Measurements from ENCODE around the gene GRM7.

Gene GRM7

DNA sequence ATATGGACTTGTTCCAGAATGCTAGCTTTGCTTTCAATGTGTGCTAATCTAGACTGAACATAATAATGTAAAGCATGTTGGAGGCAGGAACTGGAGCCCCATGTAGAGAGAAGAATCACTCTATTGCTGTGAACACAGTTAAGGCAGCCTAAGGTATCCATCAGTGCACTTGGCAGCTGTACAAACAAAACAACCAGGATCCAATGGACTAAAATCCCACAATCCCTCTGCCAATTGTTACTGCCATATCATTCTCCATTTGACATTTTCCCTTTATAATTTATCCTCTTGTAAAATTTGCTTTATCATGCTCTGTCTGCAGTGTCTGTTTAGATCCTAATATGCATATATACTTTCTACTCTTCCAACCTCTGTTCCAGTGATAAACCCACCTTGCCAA, 883.9 kb downstream of the GRM7 start:
- DNase-seq: no peak

- no peak for DNase-seq
These were observed 884.8 kb downstream of the GRM7 start for GRCh38 chr3:7745711-7746110.

- DNase-seq: no peak
These were observed 889.2 kb downstream of the GRM7 start for GRCh38 chr3:7749931-7750695.

- DNase-seq: no peak
These were observed 891.1 kb downstream of the GRM7 start for GRCh38 chr3:7752005-7752404.

DNA sequence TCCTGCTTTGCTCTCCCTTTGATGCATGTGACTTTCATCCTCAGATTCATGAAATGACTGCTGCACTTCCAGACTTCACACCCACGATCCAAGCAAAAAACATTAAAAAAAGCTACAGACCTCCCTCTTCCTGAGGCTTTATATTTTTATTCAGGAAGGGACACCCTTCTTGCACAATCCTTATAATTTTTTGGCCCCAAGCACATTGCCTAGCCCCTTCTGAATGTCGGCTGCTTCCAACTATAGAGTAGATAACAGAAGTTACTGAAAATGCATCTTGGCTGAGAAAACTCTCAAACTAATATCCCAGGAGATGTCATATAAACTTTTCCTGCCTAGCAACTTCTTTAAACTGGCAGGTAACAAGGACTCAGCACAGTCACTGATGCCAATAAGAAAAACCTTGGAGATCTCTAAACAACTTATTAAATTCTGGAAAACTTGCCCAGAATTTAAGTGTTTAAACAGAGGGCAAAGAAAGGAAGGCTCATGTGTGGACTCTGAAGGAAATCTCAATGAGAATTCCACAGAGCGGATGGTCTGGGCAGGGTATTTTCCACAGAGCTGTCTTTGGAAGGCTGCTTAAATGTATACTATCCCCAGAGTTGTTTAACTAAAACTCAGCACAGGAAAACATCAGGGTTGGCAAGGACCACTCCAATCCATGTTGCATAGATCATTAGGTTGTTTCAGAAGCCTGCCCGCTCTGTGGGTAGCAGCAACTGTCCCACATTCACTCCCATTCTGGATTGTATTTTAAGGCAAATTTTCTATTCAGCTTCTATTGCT, 893.9 kb downstream of the GRM7 start:
- DNase-seq: no peak

- no peak for DNase-seq
These were observed 898.7 kb downstream of the GRM7 start for GRCh38 chr3:7759630-7760029.

DNA sequence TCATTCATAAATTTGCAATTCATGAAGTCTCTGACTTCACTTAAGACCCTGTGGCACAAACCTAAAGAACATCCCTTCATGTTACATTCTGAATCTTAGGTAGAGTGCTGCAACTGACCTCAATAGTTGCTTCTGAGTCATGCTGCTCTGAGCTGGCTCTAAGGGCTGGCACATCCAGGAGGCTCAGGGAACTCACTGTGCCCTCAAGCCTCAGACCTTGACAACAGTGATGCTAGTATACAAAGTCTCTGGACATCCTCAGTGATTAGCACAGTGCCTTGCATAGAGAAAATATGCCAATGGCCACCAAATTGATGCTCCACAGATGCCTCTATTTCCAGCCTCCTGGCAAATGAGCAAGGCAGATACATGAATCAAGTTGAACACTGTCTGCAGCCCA, 899.8 kb downstream of the GRM7 start:
- DNase-seq: no peak

GRCh38 chr3:7764115-7764514, 903.2 kb downstream of the GRM7 start:
- no peak for DNase-seq

DNA sequence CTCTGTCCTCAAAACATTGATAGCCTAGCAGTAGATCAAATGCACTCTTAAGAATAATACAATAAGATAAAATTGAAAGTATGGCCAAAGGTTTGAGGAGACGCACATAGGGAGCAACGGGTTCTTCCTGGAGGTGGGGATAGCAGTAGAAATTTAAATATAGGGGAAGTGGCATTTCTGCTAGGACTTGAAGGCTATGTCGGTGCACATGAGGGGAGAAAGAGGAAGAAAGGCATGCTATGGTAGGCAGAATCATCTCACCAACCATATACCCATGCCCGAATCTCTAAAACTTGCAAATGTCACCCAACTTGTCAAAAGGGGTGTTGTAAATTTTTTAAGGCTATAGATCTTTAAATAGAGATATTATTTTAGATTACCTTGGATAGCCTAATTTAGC, 905.6 kb downstream of the GRM7 start:
- DNase-seq: no peak

GRCh38 chr3:7779331-7779730, 918.4 kb downstream of the GRM7 start:
- DNase-seq: no peak

DNA sequence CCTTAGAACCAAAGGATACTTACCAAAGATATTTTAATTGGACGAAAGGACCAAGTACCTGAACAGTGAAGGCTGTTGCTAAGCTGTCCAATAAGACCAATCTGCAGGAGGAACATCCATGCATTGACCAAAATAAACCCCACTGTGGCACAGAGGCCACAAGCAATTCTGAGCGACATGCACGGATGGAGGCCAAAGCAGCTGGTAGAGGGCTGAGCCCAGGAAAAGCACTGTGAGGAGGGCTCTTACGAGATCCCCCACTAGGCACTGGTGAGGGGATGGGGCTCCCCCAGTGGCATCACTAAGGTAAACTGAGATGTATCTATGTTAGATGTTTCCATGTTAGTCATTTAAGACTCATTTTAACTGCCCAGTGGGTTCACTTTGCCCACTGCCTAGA, 920.5 kb downstream of the GRM7 start:
- no peak for DNase-seq

DNA sequence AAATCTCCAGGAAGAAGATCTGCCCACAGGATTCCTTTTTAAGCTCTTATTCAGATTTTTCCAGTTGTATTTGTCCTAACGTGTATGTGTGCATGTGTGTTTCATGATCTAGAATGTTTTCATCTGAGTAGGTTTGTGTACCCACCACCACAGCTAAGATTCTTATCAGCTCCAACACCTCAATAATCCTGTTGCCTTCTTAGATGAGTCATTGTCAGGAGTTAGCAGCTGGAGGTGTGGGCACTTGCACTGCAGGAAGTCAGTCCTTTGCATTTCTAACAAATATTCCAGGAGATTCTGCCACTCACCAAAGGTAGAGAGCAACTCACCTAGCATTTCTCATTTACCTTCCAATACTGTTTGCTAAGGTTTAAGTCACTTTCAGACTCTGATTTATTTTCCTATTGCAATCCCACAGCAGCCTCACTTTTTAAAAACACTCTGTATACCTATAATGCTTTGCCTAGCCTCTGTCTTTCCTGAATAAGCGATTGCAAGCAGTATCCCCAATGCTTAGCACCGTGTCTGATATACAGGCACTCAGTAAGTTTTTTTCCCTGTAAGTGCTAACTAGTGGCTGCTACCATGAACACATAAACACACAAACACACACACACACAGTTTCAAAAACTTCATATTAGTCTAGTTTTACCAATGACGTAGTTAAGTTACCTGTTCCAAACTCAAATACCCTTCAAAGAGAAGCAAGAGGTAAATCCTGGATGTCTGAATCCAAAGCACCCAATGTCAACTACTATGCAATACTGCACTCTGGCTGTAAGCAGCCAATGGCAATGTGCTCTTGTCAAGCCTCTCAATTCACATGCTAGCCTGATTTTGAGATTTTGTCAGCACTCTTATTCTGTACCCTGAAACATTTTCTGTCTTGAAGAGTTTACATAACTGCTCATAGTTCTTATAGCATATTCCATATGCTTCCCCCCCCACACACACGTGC, 927.2 kb downstream of the GRM7 start:
- no peak for DNase-seq

GRCh38 chr3:7788881-7789280, 928.0 kb downstream of the GRM7 start:
- DNase-seq: no peak

GRCh38 chr3:7789324-7789723, 928.4 kb downstream of the GRM7 start:
- no peak for DNase-seq

DNA sequence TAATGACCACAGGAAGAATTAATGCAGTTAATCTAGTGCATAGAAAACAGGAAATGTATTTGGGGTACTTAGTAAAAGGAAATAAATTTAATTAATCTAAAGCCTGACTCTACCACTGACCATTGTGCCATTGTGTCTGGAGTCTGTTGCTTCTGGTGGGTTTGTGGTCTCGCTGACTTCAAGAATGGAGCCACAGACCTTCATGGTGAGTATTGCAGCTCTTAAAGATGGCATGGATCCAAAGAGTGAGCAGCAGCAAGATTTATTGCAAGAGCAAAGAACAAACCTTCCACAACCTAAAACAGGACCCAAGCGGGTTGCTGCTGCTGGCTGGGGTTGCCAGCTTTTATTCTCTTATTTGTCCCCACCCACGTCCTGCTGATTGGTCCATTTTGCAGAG, 929.2 kb downstream of the GRM7 start:
- no peak for DNase-seq

All from stimulated activated CD4-positive, alpha-beta T cell treated with anti-CD3 and anti-CD28 coated beads, Interleukin-4, amount 100 ng/mL, for 4 hours (primary cell).